GM12878 (cell line): ENCODE results near the gene UNC119. TPM values are rescaled to one million over a fixed set of nuclear protein-coding genes. Genes with fewer than 3 reads are reported as not detected.

Experiments
- ATAC-seq: fragments of 200-7000 bp; cut with Tn5 transposase; 3 replicates; pipeline ENCODE4 v1.9.1; 2020; ENCODE audit warnings: mild to moderate bottlenecking, moderate library complexity
- BruUV-seq: library from RNA; stranded (reverse); fragments of 400-500 nt; replicated peaks from 2 replicates; lab custom pipeline; 2021; lab: Mats Ljungman, UMichigan
- CTCF ChIA-PET: fragments of 300-600 bp; sonication (Branson Sonifier 250); formaldehyde crosslinking; extraction: SDS; loops from one replicate; lab custom pipeline; 2021; ENCODE audit warnings: inconsistent platforms; lab: Yijun Ruan, JAX
- POLR2A ChIA-PET: fragments of 350-600 bp; formaldehyde crosslinking; extraction: SDS; loops from one replicate; lab custom pipeline; 2021; ENCODE audit warnings: inconsistent platforms; lab: Charles Lee
- RAD21 ChIA-PET: fragments of 300-600 bp; sonication (Branson Sonifier 250); formaldehyde crosslinking; loops from one replicate; lab custom pipeline; 2023; ENCODE audit warnings: antibody characterized with exemption; ENCODE audit not compliant: unreplicated experiment; lab: Charles Lee
- SMC1A ChIA-PET: fragments of 300-600 bp; sonication (Branson Sonifier 250); formaldehyde crosslinking; loops from one replicate; lab custom pipeline; 2023; ENCODE audit not compliant: unreplicated experiment, uncharacterized antibody; lab: Charles Lee
- DNase-seq: peaks from one replicate; pipeline ENCODE4 v3.0.0-alpha.2; 2011; ENCODE audit warnings: low read depth, low spot score
- FAIRE-seq: peaks from 3 replicates; lab custom pipeline; 2011; peaks lifted over from hg19 to GRCh38; lab: Jason Lieb, UNC
- H2AFZ ChIP-seq: 2 replicates; pipeline ENCODE4 v1.6.0; 2011; ENCODE audit warnings: low read depth, low read length, control low read depth; ENCODE audit not compliant: control insufficient read depth
- H3K27ac ChIP-seq: 2 replicates; pipeline ENCODE4 v1.5.1; 2011; ENCODE audit warnings: control low read depth; ENCODE audit not compliant: control insufficient read depth, insufficient read depth
- H3K27me3 ChIP-seq, 2 experiments: replicated peaks in 1 of 2; 2 replicates each; pipeline versions ENCODE4 v1.6.0 to v1.6.1; 2011; ENCODE audit warnings: low read length in 1 of 2; ENCODE audit not compliant: control insufficient read depth in 2 of 2, insufficient read depth in 2 of 2
- H3K36me3 ChIP-seq, 2 experiments: 2 replicates each; pipeline ENCODE4 v1.5.1; 2011; ENCODE audit warnings: low read length in 1 of 2; ENCODE audit not compliant: control insufficient read depth in 2 of 2, insufficient read depth in 2 of 2
- H3K4me1 ChIP-seq: 2 replicates; pipeline ENCODE4 v1.6.1; 2011; ENCODE audit warnings: mild to moderate bottlenecking, low read length, moderate library complexity, mixed read lengths; ENCODE audit not compliant: control insufficient read depth, insufficient read depth
- H3K4me2 ChIP-seq: 2 replicates; pipeline ENCODE4 v1.6.0; 2011; ENCODE audit warnings: control low read depth; ENCODE audit not compliant: control insufficient read depth, insufficient read depth
- H3K4me3 ChIP-seq: fragments of 200-600 bp; sonication (generic); 2 replicates; pipeline ENCODE4 v1.5.1; 2016
- H3K79me2 ChIP-seq: 2 replicates; pipeline ENCODE4 v1.6.0; 2011; ENCODE audit warnings: low read length; ENCODE audit not compliant: control insufficient read depth, insufficient read depth
- H3K9ac ChIP-seq: 2 replicates; pipeline ENCODE4 v1.8.0; 2011; ENCODE audit warnings: low read length, control low read depth, mixed read lengths; ENCODE audit not compliant: control insufficient read depth, insufficient read depth
- H3K9me3 ChIP-seq: replicated peaks from 3 replicates; pipeline ENCODE4 v1.5.1; 2011; ENCODE audit warnings: mild to moderate bottlenecking, low read length; ENCODE audit not compliant: control insufficient read depth, insufficient read depth
- H4K20me1 ChIP-seq: 2 replicates; pipeline ENCODE4 v1.6.0; 2011; ENCODE audit not compliant: control insufficient read depth, insufficient read depth
- BHLHE40 ChIP-seq, 2 experiments: fragments of 450-650 bp in 1 of 2; IDR thresholded peaks; 2 replicates each; pipeline ENCODE4 v1.6.1; 2011 to 2017; ENCODE audit warnings: low read depth in 2 of 2, borderline replicate concordance in 1 of 2, improper control_type of control experiment in 1 of 2, low read length in 1 of 2, mild to moderate bottlenecking in 1 of 2
- CEBPZ ChIP-seq: fragments of 150-350 bp; IDR thresholded peaks from 2 replicates; pipeline ENCODE4 v1.6.1; 2016; ENCODE audit warnings: low read depth, low read length
- FOS ChIP-seq: IDR thresholded peaks from 3 replicates; pipeline ENCODE4 v1.6.1; 2011; ENCODE audit warnings: borderline replicate concordance; ENCODE audit not compliant: insufficient read length; ENCODE audit errors: extremely low read depth
- FOXM1 ChIP-seq: IDR thresholded peaks from 2 replicates; pipeline ENCODE4 v1.6.1; 2012; ENCODE audit warnings: low read depth, mild to moderate bottlenecking, inconsistent platforms, low read length, moderate library complexity
- KDM1A ChIP-seq: fragments of 200-600 bp; sonication (generic); IDR thresholded peaks from 2 replicates; pipeline ENCODE4 v1.6.1; 2016; ENCODE audit warnings: borderline replicate concordance
- MEF2A ChIP-seq: IDR thresholded peaks from 2 replicates; pipeline ENCODE4 v1.6.1; 2011; ENCODE audit warnings: low read depth, mild to moderate bottlenecking, low read length, moderate library complexity; ENCODE audit not compliant: insufficient read depth
- NFYB ChIP-seq: IDR thresholded peaks from 2 replicates; pipeline ENCODE4 v1.6.1; 2011; ENCODE audit warnings: low read depth, mild to moderate bottlenecking, low read length, improper control_type of control experiment, moderate library complexity; ENCODE audit not compliant: insufficient read depth
- NR2F1 ChIP-seq: fragments of 450-650 bp; conservative IDR thresholded peaks from 2 replicates; pipeline ENCODE4 v1.6.1; 2017; ENCODE audit warnings: mild to moderate bottlenecking
- SMC3 ChIP-seq: IDR thresholded peaks from 2 replicates; pipeline ENCODE4 v1.6.1; 2011; ENCODE audit warnings: low read length, improper control_type of control experiment, borderline replicate concordance
- SRF ChIP-seq, 2 experiments: IDR thresholded peaks; 2 replicates each; pipeline ENCODE4 v1.6.1; 2011; ENCODE audit warnings: low read depth in 2 of 2, low read length in 2 of 2, mild to moderate bottlenecking in 1 of 2, moderate library complexity in 1 of 2
- STAT1 ChIP-seq: fragments of 450-650 bp; conservative IDR thresholded peaks from 2 replicates; pipeline ENCODE4 v1.6.1; 2014; ENCODE audit warnings: antibody characterized with exemption, mild to moderate bottlenecking
- WGBS: methylation state at CpG from one replicate; pipeline ENCODE4 v1.1.6; 2016; ENCODE audit warnings: low lambda C conversion rate; ENCODE audit not compliant: insufficient replicate concordance, insufficient coverage; ENCODE audit errors: missing lambda C conversion rate; 5-methylcytosine and 5-hydroxymethylcytosine counted together
- in situ Hi-C: fragments of 300-500 bp; cut with MboI; formaldehyde crosslinking; loops from 9 replicates; pipeline ENCODE4 v1.14.3; 2018; ENCODE audit warnings: mixed read lengths
- intact Hi-C: fragments of 100-400 bp; cut with micrococcal nuclease; formaldehyde crosslinking; loops from one replicate; pipeline ENCODE4 v1.14.2; 2022; ENCODE audit not compliant: unreplicated experiment
- polyA plus RNA-seq, 11 experiments: library from polyadenylated mRNA; depleted of rRNA in 4 of 11; unstranded in 6 of 11; stranded (reverse) in 5 of 11; fragments of >200 nt; fragmentation: Nextera tagmentation in 4 of 11; fragmentation: Illumina TruSeq in 1 of 11; extraction: Ambion mirVana in 4 of 11; extraction: Trizol in 1 of 11; gene quantifications; 1 replicate in 1 of 11; 2 replicates in 10 of 11; pipeline versions ENCODE4 v1.2.1 to v1.2.3, GENCODE V29; 2011 to 2016; ENCODE audit warnings: inconsistent platforms in 2 of 11, missing spikeins in 2 of 11, low read depth in 1 of 11
- total RNA-seq, 4 experiments: library from RNA; depleted of rRNA in 3 of 4; stranded (reverse); fragments of >200 nt in 3 of 4; fragmentation: Illumina TruSeq in 1 of 4; extraction: Trizol in 1 of 4; gene quantifications; 2 replicates each; pipeline versions ENCODE4 v1.2.1 to v1.2.3, GENCODE V29; 2013 to 2021

UNC119 gene
- total and polyA plus RNA-seq, 10 of the 15 experiments (the other 5 are each of a cell fraction or from before 2014, with no cell fraction given): 2.7 to 436 (median 57.8) TPM

- SMC1A ChIA-PET: interaction anchor here (1.0 to 7.7 kb wide), 4 partner anchors 43 to 79 kb away, joined by 3 to 53 read pairs (median 8); no protein-coding TSS in a partner anchor
- CTCF ChIA-PET: interaction anchor here (0.7 to 16.1 kb wide), 5 partner anchors 12 to 114 kb away, joined by 3 to 316 read pairs (median 23); partner anchors contain the start of gene UNC119
Observed at GRCh38 chr17:28497931-28498330, 54.5 kb downstream of the UNC119 start.

More at GRCh38 chr17:28497931-28498330, 54.5 kb downstream of the UNC119 start:
- no TSS peak for BruUV-seq
- Histone ChIP-seq H3K27me3 (no peaks in the 10 kb centered on the region), H4K20me1 (no peaks in the 10 kb centered on the region), H3K36me3 (no peaks in the 10 kb centered on the region), H3K9ac (no peak overlapping the region), H3K79me2 (peaks cover 6% of the 10 kb centered on the region), H3K9me3 (no peaks in the 10 kb centered on the region), H3K4me1 (peaks cover 28% of the 10 kb centered on the region), H3K27ac (no peak overlapping the region), H2AFZ (no peak overlapping the region), H3K4me2 (no peak overlapping the region), H3K4me3 (no peak overlapping the region)
- ATAC-seq: no peak
- ChIA-PET POLR2A (interaction anchor here (5.8 kb wide), 1 partner anchor 51 kb away, joined by 48 read pairs; no protein-coding TSS in a partner anchor), RAD21 (interaction anchor here (0.9 to 4.6 kb wide), 4 partner anchors 38 to 52 kb away, joined by 3 to 37 read pairs (median 4); no protein-coding TSS in a partner anchor)
- no peak for FAIRE-seq
- intact Hi-C loops: no loop called here
- WGBS: 49% methylated on average over 8 of the region's 9 CpGs
- DNase-seq: no peak
- TF ChIP-seq NR2F1: no peak
- TF ChIP-seq SMC3: no peak
- no peak for TF ChIP-seq FOXM1
- no peak for TF ChIP-seq NFYB
- TF ChIP-seq CEBPZ: no peak
- TF ChIP-seq STAT1: no peak
- TF ChIP-seq BHLHE40 (IDR thresholded peaks at IDR 0.05; ENCODE audit: borderline replicate concordance in 1 of 2, low read depth in 2 of 2, low read length in 1 of 2): no peak
- TF ChIP-seq KDM1A: no peak
- no peak for TF ChIP-seq SRF (IDR thresholded peaks at IDR 0.05; ENCODE audit: low read depth in 2 of 2, low read length in 2 of 2)
- TF ChIP-seq FOS: no peak
- no peak for TF ChIP-seq MEF2A
- TF ChIP-seq, all 136 proteins: peak for 0
- in situ Hi-C loops: loop anchor here (5.0 kb wide), 1 partner anchor 49 kb away; no protein-coding TSS in a partner anchor

Other genes with a start within 250 kb of the UNC119 start
Only the 7 nearest of the 23 such genes appear.
- 0.06 TPM in 1 of 2 replicates, not detected in the other for gene SLC13A2, start 79.0 kb downstream of the UNC119 start, total RNA-seq (2014; rRNA removed)
- not detected in 2 replicates for gene SLC13A2, start 79.0 kb downstream of the UNC119 start, total RNA-seq (2014; rRNA removed; fragmentation: Illumina TruSeq; extraction: Trizol)
- 0.13 TPM in 2 replicates for gene SLC13A2, start 79.0 kb downstream of the UNC119 start, total RNA-seq (2021)
- not detected in 2 replicates for gene SLC13A2, start 79.0 kb downstream of the UNC119 start, polyA plus RNA-seq (2011; rRNA removed)
- gene SLC13A2, start 79.0 kb downstream of the UNC119 start, polyA plus RNA-seq (2014; fragmentation: Illumina TruSeq; extraction: Trizol): 0.03 TPM in 1 of 2 replicates, not detected in the other
- not detected for gene SLC13A2, start 79.0 kb downstream of the UNC119 start, polyA plus RNA-seq (2014; fragmentation: Nextera tagmentation; extraction: Ambion mirVana)
- gene SLC13A2, start 79.0 kb downstream of the UNC119 start, polyA plus RNA-seq (2014; rRNA removed): 0.05 and 0.13 TPM in 2 replicates
- not detected for gene SLC13A2, start 79.0 kb downstream of the UNC119 start, polyA plus RNA-seq (2016; fragmentation: Nextera tagmentation; extraction: Ambion mirVana)
- gene FOXN1, start 46.3 kb downstream of the UNC119 start, total RNA-seq (2014; rRNA removed): not detected in 2 replicates
- gene FOXN1, start 46.3 kb downstream of the UNC119 start, total RNA-seq (2014; rRNA removed; fragmentation: Illumina TruSeq; extraction: Trizol): not detected in 2 replicates
- gene FOXN1, start 46.3 kb downstream of the UNC119 start, total RNA-seq (2021): not detected in 2 replicates
- gene FOXN1, start 46.3 kb downstream of the UNC119 start, polyA plus RNA-seq (2011; rRNA removed): not detected in 2 replicates
- not detected in 2 replicates for gene FOXN1, start 46.3 kb downstream of the UNC119 start, polyA plus RNA-seq (2014; fragmentation: Illumina TruSeq; extraction: Trizol)
- gene FOXN1, start 46.3 kb downstream of the UNC119 start, polyA plus RNA-seq (2014; fragmentation: Nextera tagmentation; extraction: Ambion mirVana): not detected
- not detected in 2 replicates for gene FOXN1, start 46.3 kb downstream of the UNC119 start, polyA plus RNA-seq (2014; rRNA removed)
- not detected for gene FOXN1, start 46.3 kb downstream of the UNC119 start, polyA plus RNA-seq (2016; fragmentation: Nextera tagmentation; extraction: Ambion mirVana)
- gene PIGS, start 18.9 kb upstream of the UNC119 start, total RNA-seq (2014; rRNA removed): 54.7 and 55.1 TPM in 2 replicates
- gene PIGS, start 18.9 kb upstream of the UNC119 start, total RNA-seq (2014; rRNA removed; fragmentation: Illumina TruSeq; extraction: Trizol): 32.8 and 36.0 TPM in 2 replicates
- 71.3 and 73.7 TPM in 2 replicates for gene PIGS, start 18.9 kb upstream of the UNC119 start, total RNA-seq (2021)
- 32.2 and 41.7 TPM in 2 replicates for gene PIGS, start 18.9 kb upstream of the UNC119 start, polyA plus RNA-seq (2011; rRNA removed)
- gene PIGS, start 18.9 kb upstream of the UNC119 start, polyA plus RNA-seq (2014; fragmentation: Illumina TruSeq; extraction: Trizol): 62.0 and 70.6 TPM in 2 replicates
- 10 to 100 TPM; 27.5 to 32.2 TPM for gene PIGS, start 18.9 kb upstream of the UNC119 start, polyA plus RNA-seq (2014; fragmentation: Nextera tagmentation; extraction: Ambion mirVana)
- 46.8 and 47.0 TPM in 2 replicates for gene PIGS, start 18.9 kb upstream of the UNC119 start, polyA plus RNA-seq (2014; rRNA removed)
- gene PIGS, start 18.9 kb upstream of the UNC119 start, polyA plus RNA-seq (2016; fragmentation: Nextera tagmentation; extraction: Ambion mirVana): 10 to 100 TPM; 67.9 to 71.8 TPM
- gene ALDOC, start 24.3 kb upstream of the UNC119 start, total RNA-seq (2014; rRNA removed): 110 and 119 TPM in 2 replicates
- 55.9 and 62.4 TPM in 2 replicates for gene ALDOC, start 24.3 kb upstream of the UNC119 start, total RNA-seq (2014; rRNA removed; fragmentation: Illumina TruSeq; extraction: Trizol)
- 59.9 and 71.4 TPM in 2 replicates for gene ALDOC, start 24.3 kb upstream of the UNC119 start, total RNA-seq (2021)
- 109 and 268 TPM in 2 replicates for gene ALDOC, start 24.3 kb upstream of the UNC119 start, polyA plus RNA-seq (2011; rRNA removed)
- 62.1 and 89.8 TPM in 2 replicates for gene ALDOC, start 24.3 kb upstream of the UNC119 start, polyA plus RNA-seq (2014; fragmentation: Illumina TruSeq; extraction: Trizol)
- gene ALDOC, start 24.3 kb upstream of the UNC119 start, polyA plus RNA-seq (2014; fragmentation: Nextera tagmentation; extraction: Ambion mirVana): 100 to 1,000 TPM in 1 of 2 experiments, 10 to 100 TPM in 1; 66.6 to 107 TPM
- 121 and 140 TPM in 2 replicates for gene ALDOC, start 24.3 kb upstream of the UNC119 start, polyA plus RNA-seq (2014; rRNA removed)
- gene ALDOC, start 24.3 kb upstream of the UNC119 start, polyA plus RNA-seq (2016; fragmentation: Nextera tagmentation; extraction: Ambion mirVana): 10 to 100 TPM; 16.0 to 19.3 TPM
- gene SPAG5, start 46.4 kb upstream of the UNC119 start, total RNA-seq (2014; rRNA removed): 101 and 102 TPM in 2 replicates
- gene SPAG5, start 46.4 kb upstream of the UNC119 start, total RNA-seq (2014; rRNA removed; fragmentation: Illumina TruSeq; extraction: Trizol): 108 TPM in 2 replicates
- gene SPAG5, start 46.4 kb upstream of the UNC119 start, total RNA-seq (2021): 103 TPM in 2 replicates
- 161 and 166 TPM in 2 replicates for gene SPAG5, start 46.4 kb upstream of the UNC119 start, polyA plus RNA-seq (2011; rRNA removed)
- 96.2 and 101 TPM in 2 replicates for gene SPAG5, start 46.4 kb upstream of the UNC119 start, polyA plus RNA-seq (2014; fragmentation: Illumina TruSeq; extraction: Trizol)
- 100 to 1,000 TPM in 1 of 2 experiments, 10 to 100 TPM in 1; 73.5 to 139 TPM for gene SPAG5, start 46.4 kb upstream of the UNC119 start, polyA plus RNA-seq (2014; fragmentation: Nextera tagmentation; extraction: Ambion mirVana)
- 84.4 and 86.9 TPM in 2 replicates for gene SPAG5, start 46.4 kb upstream of the UNC119 start, polyA plus RNA-seq (2014; rRNA removed)
- gene SPAG5, start 46.4 kb upstream of the UNC119 start, polyA plus RNA-seq (2016; fragmentation: Nextera tagmentation; extraction: Ambion mirVana): 100 to 1,000 TPM; 167 to 171 TPM
- 8.5 and 9.2 TPM in 2 replicates for gene RSKR, start 61.6 kb upstream of the UNC119 start, total RNA-seq (2014; rRNA removed)
- 8.4 and 9.0 TPM in 2 replicates for gene RSKR, start 61.6 kb upstream of the UNC119 start, total RNA-seq (2014; rRNA removed; fragmentation: Illumina TruSeq; extraction: Trizol)
- 11.3 and 13.0 TPM in 2 replicates for gene RSKR, start 61.6 kb upstream of the UNC119 start, total RNA-seq (2021)
- 18.6 and 22.4 TPM in 2 replicates for gene RSKR, start 61.6 kb upstream of the UNC119 start, polyA plus RNA-seq (2011; rRNA removed)
- 12.7 and 13.9 TPM in 2 replicates for gene RSKR, start 61.6 kb upstream of the UNC119 start, polyA plus RNA-seq (2014; fragmentation: Illumina TruSeq; extraction: Trizol)
- gene RSKR, start 61.6 kb upstream of the UNC119 start, polyA plus RNA-seq (2014; fragmentation: Nextera tagmentation; extraction: Ambion mirVana): 1 to 10 TPM in 1 of 2 experiments, under 1 TPM in 1; 0.52 to 1.0 TPM
- gene RSKR, start 61.6 kb upstream of the UNC119 start, polyA plus RNA-seq (2014; rRNA removed): 13.2 and 18.0 TPM in 2 replicates
- 1 to 10 TPM; 1.7 to 3.6 TPM for gene RSKR, start 61.6 kb upstream of the UNC119 start, polyA plus RNA-seq (2016; fragmentation: Nextera tagmentation; extraction: Ambion mirVana)
- gene BLTP2, start 92.5 kb upstream of the UNC119 start, total RNA-seq (2014; rRNA removed): 116 and 120 TPM in 2 replicates
- gene BLTP2, start 92.5 kb upstream of the UNC119 start, total RNA-seq (2014; rRNA removed; fragmentation: Illumina TruSeq; extraction: Trizol): 88.7 and 90.4 TPM in 2 replicates
- gene BLTP2, start 92.5 kb upstream of the UNC119 start, total RNA-seq (2021): 128 and 151 TPM in 2 replicates
- 82.3 and 134 TPM in 2 replicates for gene BLTP2, start 92.5 kb upstream of the UNC119 start, polyA plus RNA-seq (2011; rRNA removed)
- gene BLTP2, start 92.5 kb upstream of the UNC119 start, polyA plus RNA-seq (2014; fragmentation: Illumina TruSeq; extraction: Trizol): 73.8 and 76.2 TPM in 2 replicates
- gene BLTP2, start 92.5 kb upstream of the UNC119 start, polyA plus RNA-seq (2014; fragmentation: Nextera tagmentation; extraction: Ambion mirVana): 10 to 100 TPM; 14.2 to 16.9 TPM
- 80.0 and 89.3 TPM in 2 replicates for gene BLTP2, start 92.5 kb upstream of the UNC119 start, polyA plus RNA-seq (2014; rRNA removed)
- 10 to 100 TPM; 67.2 to 71.5 TPM for gene BLTP2, start 92.5 kb upstream of the UNC119 start, polyA plus RNA-seq (2016; fragmentation: Nextera tagmentation; extraction: Ambion mirVana)